ENCODE data around the gene LRP2.

LRP2 gene

GRCh38 chr2:169232551-169233154, 129.7 kb downstream of the LRP2 start:
- DNase-seq: no peak

- DNase-seq: no peak
These were observed 132.1 kb downstream of the LRP2 start for GRCh38 chr2:169230204-169230603.

GRCh38 chr2:169229590-169229989, 132.7 kb downstream of the LRP2 start:
- no peak for DNase-seq

GRCh38 chr2:169225906-169226305, 136.4 kb downstream of the LRP2 start:
- no peak for DNase-seq

- DNase-seq: no peak
These were observed 137.0 kb downstream of the LRP2 start for GRCh38 chr2:169225233-169225750.

- no peak for DNase-seq
These were observed 139.7 kb downstream of the LRP2 start for GRCh38 chr2:169222665-169223064.

- DNase-seq: no peak
These were observed 140.5 kb downstream of the LRP2 start for GRCh38 chr2:169221745-169222369.

- no peak for DNase-seq
These were observed 151.4 kb downstream of the LRP2 start for GRCh38 chr2:169210917-169211316.

- DNase-seq: no peak
These were observed 154.3 kb downstream of the LRP2 start for GRCh38 chr2:169208026-169208425.

GRCh38 chr2:169205176-169205575, 157.2 kb downstream of the LRP2 start:
- DNase-seq: no peak

- DNase-seq: no peak
These were observed 158.4 kb downstream of the LRP2 start for GRCh38 chr2:169203952-169204351.

GRCh38 chr2:169200756-169201155, 161.6 kb downstream of the LRP2 start:
- DNase-seq: no peak

- no peak for DNase-seq
These were observed 168.7 kb downstream of the LRP2 start for GRCh38 chr2:169193618-169194017.

- no peak for DNase-seq
These were observed 172.0 kb downstream of the LRP2 start for GRCh38 chr2:169190197-169190775.

GRCh38 chr2:169189132-169189531, 173.2 kb downstream of the LRP2 start:
- DNase-seq: no peak

GRCh38 chr2:169185711-169186110, 176.6 kb downstream of the LRP2 start:
- no peak for DNase-seq

GRCh38 chr2:169184074-169184473, 178.3 kb downstream of the LRP2 start:
- DNase-seq: no peak

GRCh38 chr2:169182573-169182972, 179.8 kb downstream of the LRP2 start:
- DNase-seq: no peak

- no peak for DNase-seq
These were observed 183.4 kb downstream of the LRP2 start for GRCh38 chr2:169178804-169179390.

- DNase-seq: no peak
These were observed 184.0 kb downstream of the LRP2 start for GRCh38 chr2:169178364-169178763.

GRCh38 chr2:169175112-169175511, 187.2 kb downstream of the LRP2 start:
- no peak for DNase-seq

GRCh38 chr2:169173876-169174275, 188.5 kb downstream of the LRP2 start:
- no peak for DNase-seq

GRCh38 chr2:169172914-169173313, 189.4 kb downstream of the LRP2 start:
- no peak for DNase-seq

- DNase-seq: no peak
These were observed 190.1 kb downstream of the LRP2 start for GRCh38 chr2:169172151-169172735.

All from NCI-H2029 (cell line).